ENCODE measurements around the gene GJB4.

GRCh38 chr1:34792424-34792823 lies 32.9 kb downstream of the GJB4 start:
- no peak for TF ChIP-seq POLR2A (IDR thresholded peaks at IDR 0.05; ENCODE audit: low read depth, low read length)
- no peak for TF ChIP-seq SPI1 (IDR thresholded peaks at IDR 0.05; ENCODE audit: low read depth, low read length)
- TF ChIP-seq TAF1 (IDR thresholded peaks at IDR 0.05; ENCODE audit: low read depth, low read length) = no peak
- TF ChIP-seq POLR2AphosphoS5 (IDR thresholded peaks at IDR 0.05; ENCODE audit: low read depth, low read length) = no peak
- TF ChIP-seq PAX5 (IDR thresholded peaks at IDR 0.05; ENCODE audit: insufficient read depth, low read length, severe bottlenecking) = no peak

Data from GM12891 (cell line).